IMR-90 (cell line): ENCODE measurements around the gene PID1. TPM values are rescaled to one million over a fixed set of nuclear protein-coding genes. Genes with fewer than 3 reads are reported as not detected.

ENCODE experiments used
- ATAC-seq: fragments of 200-7000 bp; cut with Tn5 transposase; 2 replicates; pipeline ENCODE4 v1.9.1; 2020; ENCODE audit warnings: low read depth, mild to moderate bottlenecking, moderate library complexity
- BruUV-seq: library from RNA; stranded (reverse); fragments of 400-500 nt; replicated peaks from 2 replicates; lab custom pipeline; 2021; lab: Mats Ljungman, UMichigan
- CTCF ChIA-PET: fragments of 300-600 bp; formaldehyde crosslinking; extraction: SDS; loops from one replicate; lab custom pipeline; 2021; ENCODE audit warnings: antibody characterized with exemption; lab: Yijun Ruan, JAX
- POLR2A ChIA-PET: fragments of 300-600 bp; sonication (Branson Sonifier 250); formaldehyde crosslinking; loops from one replicate; lab custom pipeline; 2022; ENCODE audit warnings: antibody characterized with exemption; ENCODE audit not compliant: unreplicated experiment; lab: Charles Lee
- DNase-seq: peaks from one replicate; pipeline ENCODE4 v3.0.0; 2013
- H2AFZ ChIP-seq: replicated peaks from 2 replicates; pipeline ENCODE3; 2013; ENCODE audit warnings: low read length, mild to moderate bottlenecking; ENCODE audit not compliant: poor library complexity
- H2AK5ac ChIP-seq: 2 replicates; pipeline ENCODE4 v1.6.1; 2013; ENCODE audit warnings: low read depth, low read length, inconsistent platforms
- H2AK9ac ChIP-seq: replicated peaks from 2 replicates; pipeline ENCODE3; 2013; ENCODE audit warnings: mild to moderate bottlenecking, low read depth, low read length, moderate library complexity; ENCODE audit not compliant: poor library complexity
- H2BK120ac ChIP-seq: 2 replicates; pipeline ENCODE4 v1.6.1; 2013; ENCODE audit warnings: low read depth, low read length, inconsistent platforms
- H2BK15ac ChIP-seq: 3 replicates; pipeline ENCODE4 v1.6.1; 2013; ENCODE audit warnings: low read depth, low read length, inconsistent platforms
- H2BK20ac ChIP-seq: 2 replicates; pipeline ENCODE4 v1.6.1; 2013; ENCODE audit warnings: low read depth, mild to moderate bottlenecking, inconsistent platforms, low read length, moderate library complexity
- H2BK5ac ChIP-seq: 2 replicates; pipeline ENCODE4 v1.6.1; 2013; ENCODE audit warnings: mild to moderate bottlenecking, low read depth, low read length, inconsistent platforms; ENCODE audit not compliant: poor library complexity, severe bottlenecking
- H3K14ac ChIP-seq: replicated peaks from 2 replicates; pipeline ENCODE4 v1.6.1; 2013; ENCODE audit warnings: low read depth, low read length, inconsistent platforms
- H3K18ac ChIP-seq: 2 replicates; pipeline ENCODE4 v1.6.1; 2013; ENCODE audit warnings: low read depth, low read length, control low read depth
- H3K23ac ChIP-seq: 2 replicates; pipeline ENCODE4 v1.6.1; 2013; ENCODE audit warnings: low read depth, low read length, inconsistent platforms
- H3K27ac ChIP-seq: 2 replicates; pipeline ENCODE4 v1.5.1; 2013; ENCODE audit warnings: mild to moderate bottlenecking, control low read depth, low read length; ENCODE audit not compliant: insufficient read depth
- H3K27me3 ChIP-seq: 2 replicates; pipeline ENCODE4 v1.6.1; 2013; ENCODE audit warnings: low read length; ENCODE audit not compliant: control insufficient read depth, insufficient read depth
- H3K36me3 ChIP-seq: 2 replicates; pipeline ENCODE4 v1.6.1; 2013; ENCODE audit warnings: low read length, mixed read lengths; ENCODE audit not compliant: control insufficient read depth, insufficient read depth
- H3K4ac ChIP-seq: 2 replicates; pipeline ENCODE4 v1.6.1; 2013; ENCODE audit warnings: low read depth, low read length, inconsistent platforms
- H3K4me1 ChIP-seq: 2 replicates; pipeline ENCODE4 v1.6.1; 2013; ENCODE audit warnings: low read length, mixed read lengths; ENCODE audit not compliant: control insufficient read depth, insufficient read depth
- H3K4me2 ChIP-seq: 2 replicates; pipeline ENCODE4 v1.6.1; 2013; ENCODE audit warnings: low read depth, mild to moderate bottlenecking, control low read depth, low read length, moderate library complexity
- H3K4me3 ChIP-seq: 2 replicates; pipeline ENCODE4 v1.5.1; 2013; ENCODE audit warnings: low read depth, mild to moderate bottlenecking, control low read depth, low read length, moderate library complexity; ENCODE audit not compliant: insufficient read depth
- H3K56ac ChIP-seq: 2 replicates; pipeline ENCODE4 v1.6.1; 2013; ENCODE audit warnings: low read length, inconsistent platforms; ENCODE audit not compliant: insufficient read depth; ENCODE audit errors: extremely low read depth
- H3K79me1 ChIP-seq, 2 experiments: 2 replicates each; pipeline ENCODE4 v1.6.1; 2013; ENCODE audit warnings: low read length in 2 of 2, inconsistent platforms in 1 of 2, low read depth in 1 of 2
- H3K9ac ChIP-seq: 2 replicates; pipeline ENCODE4 v1.6.1; 2013; ENCODE audit warnings: low read depth, low read length, control low read depth
- H3K9me1 ChIP-seq: 2 replicates; pipeline ENCODE4 v1.6.1; 2013; ENCODE audit warnings: low read length, inconsistent platforms; ENCODE audit not compliant: insufficient read depth
- H3K9me3 ChIP-seq: 2 replicates; pipeline ENCODE4 v1.6.1; 2013; ENCODE audit warnings: low read length; ENCODE audit not compliant: control insufficient read depth, insufficient read depth
- H4K20me1 ChIP-seq: 2 replicates; pipeline ENCODE4 v1.6.1; 2013; ENCODE audit warnings: low read length, inconsistent platforms; ENCODE audit not compliant: insufficient read depth
- H4K5ac ChIP-seq: 2 replicates; pipeline ENCODE4 v1.6.1; 2013; ENCODE audit warnings: mild to moderate bottlenecking, low read depth, low read length, control low read depth
- H4K8ac ChIP-seq, 2 experiments: 2 replicates each; pipeline ENCODE4 v1.6.1; 2013; ENCODE audit warnings: low read depth in 2 of 2, low read length in 2 of 2, control low read depth in 1 of 2, inconsistent platforms in 1 of 2
- H4K91ac ChIP-seq: 2 replicates; pipeline ENCODE4 v1.6.1; 2013; ENCODE audit warnings: low read depth, low read length, inconsistent platforms; ENCODE audit not compliant: insufficient read depth
- BHLHE40 ChIP-seq: fragments of 150-350 bp; IDR thresholded peaks from 2 replicates; pipeline ENCODE4 v1.6.1; 2016; ENCODE audit warnings: mild to moderate bottlenecking, low read depth, low read length
- CHD1 ChIP-seq: IDR thresholded peaks from 2 replicates; pipeline ENCODE4 v1.6.1; 2012; ENCODE audit warnings: low read depth, low read length, improper control_type of control experiment
- MAFK ChIP-seq: IDR thresholded peaks from 2 replicates; pipeline ENCODE4 v1.6.1; 2012; ENCODE audit warnings: low read depth, low read length, improper control_type of control experiment
- MAZ ChIP-seq: IDR thresholded peaks from 2 replicates; pipeline ENCODE4 v1.6.1; 2012; ENCODE audit warnings: low read depth, mild to moderate bottlenecking, low read length, improper control_type of control experiment, moderate library complexity, borderline replicate concordance
- MXI1 ChIP-seq: IDR thresholded peaks from 2 replicates; pipeline ENCODE4 v1.6.1; 2012; ENCODE audit warnings: low read depth, mild to moderate bottlenecking, low read length, moderate library complexity, borderline replicate concordance
- POLR2A ChIP-seq: IDR thresholded peaks from 2 replicates; pipeline ENCODE4 v1.6.1; 2012; ENCODE audit warnings: mild to moderate bottlenecking, low read depth, low read length
- RCOR1 ChIP-seq: IDR thresholded peaks from 2 replicates; pipeline ENCODE4 v1.6.1; 2012; ENCODE audit warnings: mild to moderate bottlenecking, low read length, improper control_type of control experiment; ENCODE audit not compliant: insufficient replicate concordance
- RFX5 ChIP-seq: IDR thresholded peaks from 2 replicates; pipeline ENCODE4 v1.8.0; 2012; ENCODE audit warnings: low read depth, mild to moderate bottlenecking, low read length, moderate library complexity
- SMC3 ChIP-seq: fragments of 150-350 bp; IDR thresholded peaks from 2 replicates; pipeline ENCODE4 v1.6.1; 2016; ENCODE audit warnings: low read depth, mild to moderate bottlenecking, antibody characterized with exemption, low read length, moderate library complexity
- dilution Hi-C: fragments of 300-500 bp; cut with HindIII; formaldehyde crosslinking; loops from one replicate; pipeline ENCODE4 v1.14.3; 2018; ENCODE audit warnings: low sequenced_read_pairs; ENCODE audit not compliant: unreplicated experiment
- in situ Hi-C: fragments of 300-500 bp; cut with MboI; formaldehyde crosslinking; loops from 3 replicates; pipeline ENCODE4 v1.14.3; 2019; ENCODE audit warnings: low sequenced_read_pairs, inconsistent platforms, mixed read lengths
- intact Hi-C: fragments of 100-400 bp; cut with micrococcal nuclease; formaldehyde crosslinking; loops from 2 replicates; pipeline ENCODE4 v1.10.0; 2022
- polyA plus RNA-seq, 3 experiments: library from polyadenylated mRNA; depleted of rRNA; stranded (reverse); fragments of >200 nt; gene quantifications; 2 replicates each; pipeline ENCODE4 v1.2.3, GENCODE V29; 2012; ENCODE audit warnings: low replicate concordance in 1 of 3
- total RNA-seq: library from RNA; depleted of rRNA; stranded (reverse); fragments of >200 nt; gene quantifications from 2 replicates; pipeline ENCODE4 v1.2.3, GENCODE V29; 2012

Gene PID1
- total and polyA plus RNA-seq, 2 of the 4 experiments (the other 2 are of a cell fraction), result 0.90 to 1.9 TPM

- Histone ChIP-seq H2BK15ac (no peak overlapping the region), H3K4ac (no peak overlapping the region), H3K9ac (no peak overlapping the region), H2AFZ (no peak overlapping the region), H4K91ac (no peak overlapping the region), H2BK20ac (no peak overlapping the region), H3K4me3 (no peak overlapping the region), H3K23ac (no peak overlapping the region), H4K8ac (no peak overlapping the region), H3K4me1 (no peaks in the 10 kb centered on the region), H3K36me3 (no peaks in the 10 kb centered on the region), H3K14ac (no peak overlapping the region), H3K79me1 (no peaks in the 10 kb centered on the region), H3K27ac (no peak overlapping the region), H2AK5ac (no peak overlapping the region), H2AK9ac (no peak overlapping the region), H4K5ac (no peak overlapping the region), H4K20me1 (no peaks in the 10 kb centered on the region), H3K27me3 (no peaks in the 10 kb centered on the region), H3K9me1 (no peaks in the 10 kb centered on the region), H2BK120ac (no peak overlapping the region), H3K9me3 (0 out of 2 replicates have a peak, but pooled peaks cover 2% of the 10 kb centered on the region), H3K4me2 (no peak overlapping the region), H3K18ac (no peak overlapping the region), H2BK5ac (no peak overlapping the region), H3K56ac (no peak overlapping the region)
- DNase-seq (no peak), ATAC-seq (no peak)
- ChIA-PET CTCF (no interaction called here), POLR2A (no interaction called here)
- intact Hi-C loops, result no loop called here
- in situ Hi-C loops, result no loop called here
- no TSS peak for BruUV-seq
- dilution Hi-C loops, result no loop called here
- TF ChIP-seq POLR2A, result no peak
- no peak for TF ChIP-seq MAZ
- TF ChIP-seq SMC3, result no peak
- TF ChIP-seq MAFK, result no peak
- no peak for TF ChIP-seq MXI1
- no peak for TF ChIP-seq BHLHE40
- no peak for TF ChIP-seq CHD1
- TF ChIP-seq RFX5, result no peak
- TF ChIP-seq RCOR1, result no peak
Observed at GRCh38 chr2:229060147-229060546, 210.9 kb downstream of the PID1 start.
